Stimulated activated CD8-positive, alpha-beta memory T cell treated with anti-CD3 and anti-CD28 coated beads, Interleukin-15, amount 100 ng/mL, for 48 hours (primary cell): ENCODE data around the gene GID8.

Source experiments
- DNase-seq, 2 donors: peaks; one replicate each; pipeline ENCODE4 v3.0.0-alpha.2; 2020; ENCODE audit warnings: low read depth in 2 of 2

GID8 gene

DNA sequence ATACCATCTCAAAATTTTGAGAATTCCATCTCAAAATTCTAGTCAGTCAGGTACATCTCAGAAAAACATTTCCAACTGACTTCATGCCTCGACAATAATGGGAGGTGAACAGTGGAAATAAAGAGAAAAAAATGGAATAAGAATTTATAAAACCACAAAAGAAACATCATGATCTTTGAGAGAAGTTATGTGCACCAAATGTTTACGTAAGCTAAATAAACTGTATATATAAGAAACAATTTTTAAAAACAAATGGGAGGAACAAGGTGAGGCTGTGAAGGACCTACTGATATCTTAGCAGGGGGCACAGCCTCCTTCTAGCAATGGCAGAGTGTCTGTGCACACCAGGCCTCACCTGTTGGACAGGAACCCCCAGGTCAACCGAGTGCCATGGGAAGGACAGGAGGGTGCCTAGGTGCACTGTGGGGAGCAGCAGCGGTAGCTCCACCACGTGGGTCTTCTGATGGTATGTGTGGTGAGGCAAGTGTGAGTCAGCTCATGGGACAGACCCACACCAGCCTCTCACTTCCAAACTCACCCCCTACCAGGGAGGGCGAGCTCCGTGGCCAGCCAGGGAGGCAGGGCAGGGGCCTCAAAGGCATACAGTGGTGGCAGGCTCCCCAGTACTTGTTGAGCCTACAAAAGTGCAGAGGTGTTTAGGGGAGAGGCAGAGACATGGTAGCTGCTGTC, 34.9 kb upstream of the GID8 start:
- DNase-seq = no peak

DNA sequence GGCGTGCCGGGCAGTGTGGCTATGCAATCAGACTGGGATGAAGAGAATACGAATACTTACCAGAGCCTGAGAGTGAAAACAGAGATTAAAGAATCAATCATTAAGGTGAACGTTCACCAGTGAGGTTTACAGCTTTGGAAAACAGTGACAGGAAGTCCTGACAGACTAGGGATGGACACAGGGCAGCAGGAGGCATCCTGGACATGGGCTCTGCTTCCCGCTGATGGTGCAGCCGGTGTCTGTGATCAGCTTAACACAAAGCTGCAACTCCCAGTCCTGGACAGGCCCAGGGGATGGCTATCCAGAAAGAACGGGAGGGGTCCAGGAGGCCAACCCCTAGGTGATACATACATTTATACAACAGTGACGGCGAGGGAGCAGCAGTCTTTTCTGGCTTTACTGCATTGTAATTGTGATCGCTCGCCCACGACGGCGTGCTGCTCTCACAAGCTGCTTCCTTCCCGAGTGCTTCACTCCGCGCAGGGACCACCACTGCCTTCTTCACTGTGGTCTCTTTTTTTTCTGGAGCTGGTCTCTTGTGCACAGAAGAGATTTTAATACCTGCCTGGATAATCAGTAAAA, 32.3 kb upstream of the GID8 start:
- no peak for DNase-seq

- DNase-seq = no peak
These were observed 31.7 kb upstream of the GID8 start for GRCh38 chr20:62906209-62906608.

DNA sequence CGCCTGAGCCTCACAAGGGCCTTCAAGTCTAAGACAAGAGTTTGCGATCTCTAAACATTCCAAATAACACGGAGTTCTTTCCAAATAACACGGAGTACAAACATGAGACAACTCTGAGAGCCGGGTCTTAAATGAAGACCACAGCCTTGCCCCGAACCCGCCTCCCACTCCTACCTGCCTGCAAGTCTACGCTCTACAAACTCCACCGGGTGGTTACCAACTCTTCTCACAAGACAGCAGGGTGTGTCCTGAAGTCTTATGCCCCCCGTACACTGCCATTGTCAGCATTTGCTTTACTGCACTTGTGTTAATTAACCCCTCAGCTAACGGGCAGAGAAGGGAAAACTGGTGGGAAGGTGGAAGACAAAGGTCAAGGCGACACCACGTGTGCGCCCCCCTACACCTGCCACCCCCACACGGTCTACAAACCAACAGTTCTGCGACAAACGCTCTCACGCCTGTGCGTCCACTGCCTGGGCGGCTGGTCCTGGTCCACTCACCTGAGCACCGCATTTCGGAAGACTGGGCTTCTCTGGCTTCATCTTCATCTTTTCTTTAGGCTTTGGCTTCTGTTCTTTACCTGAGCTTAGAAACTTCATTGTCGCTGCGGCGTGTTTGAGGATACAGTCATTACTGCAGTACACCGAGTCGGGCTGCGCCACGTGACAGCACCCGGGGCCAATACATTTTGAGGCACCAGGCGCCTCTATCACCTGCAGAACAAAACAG, 31.1 kb upstream of the GID8 start:
- DNase-seq = no peak

DNA sequence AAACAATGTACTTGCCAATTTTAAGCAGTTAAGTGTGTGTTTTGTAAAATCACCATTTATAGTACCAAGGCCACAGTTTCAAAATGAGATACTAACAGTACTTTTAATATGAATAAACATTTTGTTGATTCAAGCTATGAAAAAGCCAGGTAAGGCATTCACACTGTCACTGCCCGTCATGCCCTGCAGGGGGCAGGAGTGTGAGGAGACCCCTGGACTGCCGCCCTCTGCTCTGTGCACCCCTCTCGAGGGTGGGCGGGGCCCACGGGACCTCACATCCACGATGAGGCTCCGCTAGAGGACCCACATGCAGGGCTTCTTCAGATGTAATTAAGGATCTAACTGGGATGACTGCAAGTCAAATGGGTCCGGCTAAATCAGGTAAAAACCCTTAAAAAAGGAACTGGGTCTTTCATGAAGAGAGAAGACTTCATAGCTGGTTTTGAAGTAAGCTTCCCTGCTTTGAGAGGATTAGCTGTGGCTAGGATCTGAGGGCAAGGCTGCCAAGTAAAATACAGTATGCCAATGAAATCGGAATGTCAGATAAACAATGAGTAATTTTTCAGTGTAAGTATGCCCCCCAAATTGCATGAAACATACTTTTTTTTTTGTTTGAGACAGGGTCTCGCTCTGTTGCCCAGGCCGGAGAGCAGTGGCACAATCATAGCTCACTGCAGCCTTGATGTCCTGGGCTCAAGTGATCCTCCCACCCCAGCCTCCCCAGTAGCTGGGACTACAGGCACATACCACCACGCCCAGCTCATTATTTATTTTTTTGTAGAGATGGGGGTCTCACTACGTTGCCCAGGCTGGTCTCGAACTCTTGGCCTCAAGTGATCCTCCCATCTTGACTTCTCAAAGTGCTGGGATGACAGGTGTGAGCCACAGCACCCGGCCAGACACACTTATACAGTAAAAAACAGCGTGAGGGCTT, 30.3 kb upstream of the GID8 start:
- no peak for DNase-seq

DNA sequence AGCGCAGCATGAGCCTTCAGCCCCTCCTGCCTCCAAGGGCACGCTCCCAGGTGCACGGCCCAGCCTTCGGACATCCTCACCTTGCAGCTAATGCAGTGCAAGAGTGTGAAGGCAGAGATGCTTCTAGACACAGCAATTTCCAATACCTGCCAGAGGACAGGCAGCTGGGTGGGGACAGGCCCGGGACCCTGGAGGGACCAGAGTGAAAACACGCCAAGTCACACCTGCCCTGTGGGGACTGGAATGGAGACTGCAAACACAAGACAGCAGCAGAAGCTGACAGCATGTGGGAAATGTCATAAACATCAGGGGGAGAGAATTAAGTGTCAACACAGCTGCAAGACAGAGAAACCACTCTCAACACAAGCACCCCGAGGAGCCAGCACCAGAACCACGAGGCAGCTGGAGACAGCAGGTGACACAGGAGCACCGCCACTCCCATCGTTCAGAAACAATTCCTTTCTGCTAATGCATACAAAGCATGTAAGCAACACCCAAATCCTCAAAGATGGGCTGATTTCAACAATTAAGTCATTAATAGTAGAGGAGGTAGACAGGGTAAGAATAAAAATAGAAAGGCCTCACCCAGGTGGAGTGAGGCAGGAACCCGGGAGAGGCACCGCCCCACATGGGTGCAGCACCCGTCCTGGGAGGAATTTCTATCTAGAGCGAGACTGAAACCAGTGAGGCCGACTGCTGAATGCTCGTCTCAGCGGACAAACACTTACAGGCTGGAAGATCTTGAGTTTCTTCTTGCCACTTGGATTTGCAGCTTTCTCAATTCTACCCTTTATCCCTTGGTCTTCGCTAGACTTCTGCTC, 28.8 kb upstream of the GID8 start:
- no peak for DNase-seq

GRCh38 chr20:62910217-62910766, 27.7 kb upstream of the GID8 start:
- no peak for DNase-seq

DNA sequence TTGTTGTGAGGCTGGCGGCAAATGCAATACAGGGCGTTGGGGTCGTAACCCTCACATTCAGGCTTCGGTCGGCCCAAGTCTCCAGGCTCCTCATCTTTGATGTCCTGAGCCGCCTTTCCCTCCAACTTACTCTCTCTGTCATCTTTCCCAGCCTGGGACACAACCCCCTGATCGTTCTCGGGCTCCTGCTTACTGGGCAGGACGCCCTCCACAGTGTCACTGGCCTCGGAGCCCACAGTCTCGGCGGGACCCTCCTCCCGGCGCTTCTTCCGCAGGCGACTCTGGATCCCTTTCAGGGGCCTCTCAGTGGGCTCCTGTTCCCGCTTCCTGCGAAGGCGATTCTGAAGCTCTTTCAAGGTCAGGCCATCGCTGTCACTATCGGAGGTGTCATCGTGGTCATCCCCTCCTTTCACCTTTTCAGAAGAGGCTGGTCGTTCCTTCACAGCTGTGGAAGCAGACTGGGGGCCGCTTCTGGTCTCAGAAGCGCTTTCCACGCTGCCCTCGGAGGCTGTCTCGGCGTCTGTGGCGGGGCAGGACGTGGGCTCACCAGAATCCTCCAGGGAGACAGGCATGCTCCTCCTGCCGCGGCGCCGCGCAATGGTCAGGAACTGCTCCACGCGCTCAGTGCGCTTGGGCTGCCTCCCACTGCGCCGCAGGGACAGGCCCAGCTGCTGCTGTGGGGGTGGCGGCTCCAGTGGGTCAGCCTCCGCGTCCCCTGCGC, 27.0 kb upstream of the GID8 start:
- no peak for DNase-seq

DNA sequence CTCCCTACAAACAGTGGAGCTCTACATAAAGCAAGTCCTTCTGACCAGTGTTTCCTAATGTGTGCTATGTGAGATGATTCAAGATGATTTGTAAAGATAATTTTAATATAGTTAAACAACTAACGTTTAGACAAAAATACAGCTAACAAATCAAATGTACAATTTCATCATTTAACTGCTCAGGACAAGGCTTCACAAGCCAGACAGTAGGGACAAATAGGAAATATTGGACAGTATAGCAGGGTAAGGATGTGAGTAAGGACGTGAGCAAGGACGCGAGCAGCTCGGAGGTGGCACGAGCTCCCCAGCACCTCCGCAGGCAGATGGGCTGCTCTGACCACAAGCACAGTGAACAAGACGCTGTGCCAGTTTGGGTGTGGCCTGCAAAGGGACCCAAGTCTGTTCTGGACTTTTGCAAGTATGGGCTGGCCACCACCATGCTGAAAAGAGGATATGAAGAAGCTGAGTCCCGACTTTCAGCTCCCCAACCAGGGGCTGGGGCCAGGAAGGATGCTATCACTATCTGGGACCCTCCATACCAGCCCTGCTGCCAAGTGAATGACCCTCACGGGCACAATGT, 26.2 kb upstream of the GID8 start:
- DNase-seq = no peak

DNA sequence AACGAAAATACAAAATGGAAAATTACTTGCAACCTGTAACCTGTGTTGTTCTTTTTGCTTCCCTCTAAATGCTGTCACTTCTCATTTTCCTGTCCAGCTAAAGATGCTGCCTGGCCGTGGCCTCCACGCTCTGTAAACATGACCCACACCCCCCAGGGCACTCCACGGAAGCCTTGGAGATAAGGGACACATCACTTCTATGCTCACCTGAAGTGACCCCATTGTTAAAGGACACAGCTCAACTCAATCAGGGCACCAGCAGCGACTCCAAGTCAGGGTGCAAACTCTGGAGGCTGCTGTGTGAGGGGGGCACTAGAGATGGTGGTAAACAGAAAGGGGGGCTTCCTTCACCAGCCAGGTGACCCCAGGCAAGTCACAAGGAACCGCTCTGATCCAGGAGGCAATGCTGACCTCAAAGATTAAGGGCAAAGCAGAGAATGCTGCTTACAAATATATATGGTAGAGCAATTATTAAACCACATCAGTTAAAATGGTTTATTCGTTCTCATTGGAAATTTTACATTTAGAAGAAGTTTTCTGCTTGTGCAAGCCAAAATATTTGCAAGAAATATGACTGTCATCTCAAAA, 24.8 kb upstream of the GID8 start:
- no peak for DNase-seq

DNA sequence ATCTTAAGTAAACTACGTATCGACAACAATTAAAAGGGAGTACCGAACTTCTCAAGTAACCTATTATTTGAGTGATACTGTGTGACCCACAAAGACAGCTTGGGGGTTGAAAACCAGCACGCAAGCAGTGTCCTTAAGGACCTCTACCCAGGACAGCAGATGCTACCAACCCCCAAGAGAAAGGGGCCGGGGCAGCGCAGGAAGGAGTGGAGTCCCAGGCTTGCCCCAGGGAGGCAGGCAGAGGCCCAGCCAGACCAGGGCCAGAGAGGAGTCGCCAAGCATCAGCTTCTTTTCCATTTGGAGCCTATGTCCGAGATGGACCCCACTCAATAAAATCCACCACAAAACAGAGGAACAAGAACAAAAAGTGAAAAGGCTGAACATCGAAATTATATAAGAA, 23.5 kb upstream of the GID8 start:
- no peak for DNase-seq

DNA sequence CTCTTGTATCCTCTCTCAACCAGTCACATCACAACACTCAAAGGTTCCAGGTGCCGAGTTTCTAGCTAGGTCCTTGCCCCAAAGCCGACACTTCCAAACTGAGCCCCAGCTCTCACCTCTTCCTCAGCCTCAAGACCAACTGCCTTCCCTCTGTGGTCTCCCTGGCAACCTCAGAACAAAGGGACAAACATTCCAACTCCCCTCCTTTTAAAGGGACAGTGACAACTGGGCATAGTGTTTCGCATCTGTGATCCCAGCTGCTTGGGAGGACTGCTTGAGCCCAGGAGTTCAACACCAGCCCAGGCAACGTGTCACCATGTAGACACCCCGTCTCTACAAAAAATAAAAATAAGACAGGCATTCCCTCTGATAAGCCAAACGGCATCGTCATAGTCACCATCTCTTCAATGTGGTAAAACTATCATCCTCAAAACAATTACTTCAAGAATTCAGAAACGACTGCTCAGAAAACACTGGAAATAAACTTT, 22.9 kb upstream of the GID8 start:
- no peak for DNase-seq

GRCh38 chr20:62916703-62917476, 21.1 kb upstream of the GID8 start:
- no peak for DNase-seq

DNA sequence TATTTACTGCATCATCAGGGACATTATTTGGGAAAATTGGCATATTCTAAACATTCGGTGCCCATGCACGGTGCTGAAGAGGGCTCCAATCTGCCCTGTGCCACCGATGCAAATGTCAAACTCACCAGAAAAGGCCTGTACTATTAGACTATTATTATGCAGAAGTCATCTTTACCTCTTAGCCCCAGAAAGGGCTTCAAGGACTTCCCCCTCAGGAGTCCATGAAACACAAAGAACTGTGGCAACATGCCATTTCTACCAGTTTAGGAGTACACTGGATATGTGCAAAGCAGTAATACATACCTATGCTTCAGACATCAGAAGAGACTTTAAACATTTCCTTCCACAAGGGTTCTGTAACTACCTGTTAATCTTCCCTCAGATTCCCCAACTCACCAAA, 20.2 kb upstream of the GID8 start:
- DNase-seq = no peak

- peak in 1 of 2 donors; percentile 36 for DNase-seq
These were observed 19.8 kb upstream of the GID8 start for GRCh38 chr20:62918147-62918546.

- DNase-seq = peak in 1 of 2 donors; percentile 48
These were observed 19.1 kb upstream of the GID8 start for GRCh38 chr20:62918831-62919230.

- DNase-seq = no peak
These were observed 17.8 kb upstream of the GID8 start for GRCh38 chr20:62920039-62920645.

- peak in 1 of 2 donors; percentile 64 for DNase-seq
These were observed 16.7 kb upstream of the GID8 start for GRCh38 chr20:62921119-62921687.
